Spleen (tissue), 11 donors: Measurements from ENCODE around the gene FXR1. TPM values are rescaled to one million over a fixed set of nuclear protein-coding genes. Genes with fewer than 3 reads are reported as not detected.

Experiments
- DNase-seq: peaks from one replicate; pipeline ENCODE4 v3.0.0-alpha.2; 2020
- H3K27ac ChIP-seq, 8 donors: fragments of 200-600 bp; sonication (generic) in 7 of 8; 1 replicate in 4 of 8; 2 replicates in 4 of 8; pipeline versions ENCODE4 v1.5.0 to v1.8.0; 2016 to 2021; ENCODE audit warnings: inconsistent platforms in 4 of 8, mild to moderate bottlenecking in 4 of 8, moderate library complexity in 1 of 8
- H3K27me3 ChIP-seq, 7 donors: fragments of 200-600 bp; sonication (generic) in 6 of 7; replicated peaks in 1 of 7; 1 replicate in 4 of 7; 2 replicates in 3 of 7; pipeline versions ENCODE4 v1.5.0 to v1.8.0; 2016 to 2021; ENCODE audit warnings: inconsistent platforms in 3 of 7, mild to moderate bottlenecking in 1 of 7
- H3K36me3 ChIP-seq, 6 donors: fragments of 200-600 bp; sonication (generic) in 5 of 6; 1 replicate in 4 of 6; 2 replicates in 2 of 6; pipeline versions ENCODE4 v1.5.0 to v1.8.0; 2016 to 2021; ENCODE audit warnings: inconsistent platforms in 2 of 6
- H3K4me1 ChIP-seq, 6 donors: fragments of 200-600 bp; sonication (generic) in 5 of 6; 1 replicate in 3 of 6; 2 replicates in 3 of 6; pipeline versions ENCODE4 v1.5.0 to v1.8.0; 2016 to 2021; ENCODE audit warnings: inconsistent platforms in 3 of 6
- H3K4me3 ChIP-seq, 8 donors: fragments of 200-600 bp; sonication (generic) in 7 of 8; 1 replicate in 4 of 8; 2 replicates in 4 of 8; pipeline versions ENCODE4 v1.5.0 to v1.8.0; 2016 to 2021; ENCODE audit warnings: inconsistent platforms in 4 of 8, mild to moderate bottlenecking in 4 of 8, moderate library complexity in 2 of 8
- H3K9me3 ChIP-seq, 8 donors: fragments of 200-600 bp; sonication (generic) in 7 of 8; 1 replicate in 4 of 8; 2 replicates in 4 of 8; pipeline versions ENCODE4 v1.5.0 to v1.8.0; 2016 to 2021; ENCODE audit warnings: inconsistent platforms in 4 of 8
- CTCF ChIP-seq, 11 experiments: fragments of 200-600 bp in 7 of 11; fragments of 450-650 bp in 4 of 11; sonication (generic) in 4 of 11; IDR thresholded peaks in 8 of 11; conservative IDR thresholded peaks in 3 of 11; 1 replicate in 7 of 11; 2 replicates in 4 of 11; pipeline versions ENCODE4 v1.4.0 to v1.8.0; 2016 to 2021; ENCODE audit warnings: antibody characterized with exemption in 11 of 11, inconsistent platforms in 4 of 11, mild to moderate bottlenecking in 1 of 11
- POLR2A ChIP-seq, 3 donors: fragments of 450-650 bp; IDR thresholded peaks; one replicate each; pipeline ENCODE4 v1.5.1; 2017; ENCODE audit warnings: antibody characterized with exemption in 3 of 3, mild to moderate bottlenecking in 1 of 3
- POLR2AphosphoS5 ChIP-seq, 3 donors: sonication (generic); formaldehyde crosslinking; IDR thresholded peaks; one replicate each; pipeline ENCODE4 v1.5.1; 2017; ENCODE audit warnings: antibody characterized with exemption in 3 of 3
- WGBS, 5 donors: extraction: QIAGEN DNeasy Blood & Tissue Kit in 3 of 5; methylation state at CpG; one replicate each; pipeline versions ENCODE4 v1.1.5 to v1.1.7; 2013 to 2018; 5-methylcytosine and 5-hydroxymethylcytosine counted together
- intact Hi-C: fragments of 100-400 bp; cut with DNase I; formaldehyde crosslinking; loops from one replicate; pipeline ENCODE4 v1.15.0; 2023; ENCODE audit warnings: low total_unique reads
- polyA plus RNA-seq, 3 donors: library from polyadenylated mRNA; stranded (reverse); fragments of 200-250 nt; gene quantifications; one replicate each; pipeline ENCODE4 v1.2.1, GENCODE V29; 2013
- total RNA-seq, 7 donors: library from RNA; depleted of rRNA in 3 of 7; stranded (reverse); fragments of >200 nt in 3 of 7; fragmentation: NEBNext Ultra II Directional in 4 of 7; extraction: Animal tissue kit (Norgen Biotek cat#: 25700) in 4 of 7; gene quantifications; one replicate each; pipeline versions ENCODE4 v1.1.0 to v1.2.1, GENCODE V29; 2016 to 2021
- donor health status: healthy with polysubstance abuse.
- donor health status: DM: no; HTN: no; CAD: no; lungs with moderate emphysema.
- donor health status: DM: no; HTN: no; CAD: no.
- donor health status: Bipolar disorder and iron deficiency.
- donor health status: healthy.
- donor health status: DM: no; HTN: no; CAD: no.
- donor health status: DM: yes; HTN: yes; CAD: no.

Gene FXR1
- total and polyA plus RNA-seq, 10 donors: 43.4 to 141 (median 100) TPM

GRCh38 chr3:180898572-180898971, 13.9 kb upstream of the FXR1 start:
- H3K27me3 ChIP-seq: no peaks in the 10 kb centered on the region
- no peaks in the 10 kb centered on the region for H3K36me3 ChIP-seq
- no peak for DNase-seq
- intact Hi-C loops: no loop called here
- no peaks in the 10 kb centered on the region for H3K4me1 ChIP-seq
- no peak for TF ChIP-seq POLR2A (IDR thresholded peaks at IDR 0.05)
- TF ChIP-seq CTCF (IDR thresholded peaks at IDR 0.05 in 8 of 11, conservative IDR thresholded peaks at IDR 0.05 in 3 of 11): no peak
- no peak for TF ChIP-seq POLR2AphosphoS5 (IDR thresholded peaks at IDR 0.05)
- no peak overlapping the region for H3K27ac ChIP-seq
- 88 to 92% (median 90%) methylated on average over 8 of the region's 8 CpGs for WGBS, 5 donors
- H3K4me3 ChIP-seq: no peak overlapping the region
- H3K9me3 ChIP-seq: peaks cover 0 to 24% (median 14%) of the 10 kb centered on the region in 8 donors

- TF ChIP-seq POLR2AphosphoS5 (IDR thresholded peaks at IDR 0.05): no peak
- TF ChIP-seq CTCF (IDR thresholded peaks at IDR 0.05 in 8 of 11, conservative IDR thresholded peaks at IDR 0.05 in 3 of 11): no peak
- no peak for TF ChIP-seq POLR2A (IDR thresholded peaks at IDR 0.05)
- no peak overlapping the region for H3K4me3 ChIP-seq
- H3K27ac ChIP-seq: no peak overlapping the region
- 81 to 86% (median 85%) methylated on average over 5 of the region's 5 CpGs for WGBS, 5 donors
- peaks cover 9 to 30% (median 25%) of the 10 kb centered on the region in 6 donors for H3K4me1 ChIP-seq
- H3K36me3 ChIP-seq: no peaks in the 10 kb centered on the region
- no peak for DNase-seq
- intact Hi-C loops: no loop called here
- peaks cover 0 to 10% (median 2%) of the 10 kb centered on the region in 8 donors for H3K9me3 ChIP-seq
- no peaks in the 10 kb centered on the region for H3K27me3 ChIP-seq
Observed at GRCh38 chr3:180909369-180910127, 2.9 kb upstream of the FXR1 start.

DNA sequence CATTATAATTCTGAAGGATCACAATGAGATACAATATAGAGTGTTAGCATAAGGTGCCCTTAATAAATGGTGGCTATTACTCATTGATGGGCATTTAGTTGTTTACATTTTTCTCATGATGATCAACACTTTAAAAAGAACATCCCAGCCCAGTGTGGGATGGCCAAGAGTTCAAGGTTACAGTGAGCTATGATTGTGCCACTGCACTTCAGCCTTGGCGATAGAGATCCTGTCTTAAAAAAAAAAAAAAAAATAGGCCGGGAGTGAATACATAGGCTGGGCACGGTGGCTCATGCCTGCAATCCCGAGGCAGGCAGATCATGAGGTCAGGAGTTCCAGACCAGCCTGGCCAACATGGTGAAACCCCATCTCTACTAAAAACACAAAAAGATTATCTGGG, 1.6 kb upstream of the FXR1 start:
- H3K4me1 ChIP-seq: peaks cover 19 to 43% (median 38%) of the 10 kb centered on the region in 6 donors
- 62 to 94% (median 89%) methylated on average over 4 of the region's 4 CpGs for WGBS, 5 donors
- intact Hi-C loops: no loop called here
- peak overlapping the region in 1 of 8 donors; percentile 94 for H3K27ac ChIP-seq
- H3K27me3 ChIP-seq: no peaks in the 10 kb centered on the region
- H3K9me3 ChIP-seq: peaks cover 0 to 3% (median 0%) of the 10 kb centered on the region in 8 donors
- no peaks in the 10 kb centered on the region for H3K36me3 ChIP-seq
- DNase-seq: no peak
- TF ChIP-seq POLR2AphosphoS5 (IDR thresholded peaks at IDR 0.05) (no peak), CTCF (IDR thresholded peaks at IDR 0.05 in 8 of 11, conservative IDR thresholded peaks at IDR 0.05 in 3 of 11) (no peak), POLR2A (IDR thresholded peaks at IDR 0.05) (no peak)
- no peak overlapping the region for H3K4me3 ChIP-seq

- H3K27ac ChIP-seq: peak overlapping the region; percentile 90 to 95 (median 92)
- no peaks in the 10 kb centered on the region for H3K9me3 ChIP-seq
- peaks cover 23 to 52% (median 47%) of the 10 kb centered on the region in 6 donors for H3K4me1 ChIP-seq
- no peak for DNase-seq
- peak overlapping the region; percentile 55 to 84 (median 80) for H3K4me3 ChIP-seq
- no peak for TF ChIP-seq POLR2AphosphoS5 (IDR thresholded peaks at IDR 0.05)
- TF ChIP-seq POLR2A (IDR thresholded peaks at IDR 0.05): no peak
- no peak for TF ChIP-seq CTCF (IDR thresholded peaks at IDR 0.05 in 8 of 11, conservative IDR thresholded peaks at IDR 0.05 in 3 of 11)
- 35 to 48% (median 39%) methylated on average over 6 of the region's 6 CpGs for WGBS, 5 donors
- peaks cover 0 to 8% (median 1%) of the 10 kb centered on the region in 6 donors for H3K36me3 ChIP-seq
- no peaks in the 10 kb centered on the region for H3K27me3 ChIP-seq
- intact Hi-C loops: no loop called here
Observed at GRCh38 chr3:180911876-180912303, 580 bp upstream of the FXR1 start.
